ENCODE measurements around the gene NOC4L.

GRCh38 chr12:132099739-132100138 is 44.5 kb upstream of the NOC4L start:
- TF ChIP-seq, protein P1, sequence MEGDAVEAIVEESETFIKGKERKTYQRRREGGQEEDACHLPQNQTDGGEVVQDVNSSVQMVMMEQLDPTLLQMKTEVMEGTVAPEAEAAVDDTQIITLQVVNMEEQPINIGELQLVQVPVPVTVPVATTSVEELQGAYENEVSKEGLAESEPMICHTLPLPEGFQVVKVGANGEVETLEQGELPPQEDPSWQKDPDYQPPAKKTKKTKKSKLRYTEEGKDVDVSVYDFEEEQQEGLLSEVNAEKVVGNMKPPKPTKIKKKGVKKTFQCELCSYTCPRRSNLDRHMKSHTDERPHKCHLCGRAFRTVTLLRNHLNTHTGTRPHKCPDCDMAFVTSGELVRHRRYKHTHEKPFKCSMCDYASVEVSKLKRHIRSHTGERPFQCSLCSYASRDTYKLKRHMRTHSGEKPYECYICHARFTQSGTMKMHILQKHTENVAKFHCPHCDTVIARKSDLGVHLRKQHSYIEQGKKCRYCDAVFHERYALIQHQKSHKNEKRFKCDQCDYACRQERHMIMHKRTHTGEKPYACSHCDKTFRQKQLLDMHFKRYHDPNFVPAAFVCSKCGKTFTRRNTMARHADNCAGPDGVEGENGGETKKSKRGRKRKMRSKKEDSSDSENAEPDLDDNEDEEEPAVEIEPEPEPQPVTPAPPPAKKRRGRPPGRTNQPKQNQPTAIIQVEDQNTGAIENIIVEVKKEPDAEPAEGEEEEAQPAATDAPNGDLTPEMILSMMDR (IDR thresholded peaks at IDR 0.05), result no peak
- no peak for TF ChIP-seq POLR2AphosphoS5 (IDR thresholded peaks at IDR 0.05; ENCODE audit: low read depth, low read length)
- no peak for TF ChIP-seq TCF7L2 (IDR thresholded peaks at IDR 0.05; ENCODE audit: low read depth, low read length)
